ENCODE data around the gene PTPRD.

PTPRD gene

DNA sequence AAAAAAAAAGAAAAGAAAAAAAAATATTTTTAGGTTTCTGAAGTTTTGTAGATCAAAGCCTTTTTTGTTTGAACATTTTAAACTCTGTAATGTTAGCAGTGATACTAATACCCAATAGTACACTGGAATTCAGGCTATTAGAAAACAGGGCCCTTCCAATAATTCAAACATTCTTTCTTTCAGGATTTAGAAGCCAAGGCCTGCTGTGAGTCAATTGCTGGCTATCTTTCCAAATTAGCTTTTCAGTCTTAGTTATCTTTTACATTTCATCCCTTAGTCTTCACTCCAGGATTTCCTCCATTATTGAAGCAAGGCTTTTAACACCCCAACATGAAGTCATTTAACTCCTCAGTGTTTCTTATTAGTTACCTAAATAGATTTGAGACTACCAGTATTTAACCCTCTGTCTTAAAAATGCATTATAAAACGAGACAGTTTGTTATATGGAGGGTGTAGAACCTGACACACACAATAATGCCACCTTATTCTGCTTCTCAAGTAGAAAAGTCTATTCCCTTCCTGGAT, 1861.3 kb downstream of the PTPRD start:
- in situ Hi-C loops (cut with MboI; ENCODE audit: low sequenced_read_pairs) = no loop called here

DNA sequence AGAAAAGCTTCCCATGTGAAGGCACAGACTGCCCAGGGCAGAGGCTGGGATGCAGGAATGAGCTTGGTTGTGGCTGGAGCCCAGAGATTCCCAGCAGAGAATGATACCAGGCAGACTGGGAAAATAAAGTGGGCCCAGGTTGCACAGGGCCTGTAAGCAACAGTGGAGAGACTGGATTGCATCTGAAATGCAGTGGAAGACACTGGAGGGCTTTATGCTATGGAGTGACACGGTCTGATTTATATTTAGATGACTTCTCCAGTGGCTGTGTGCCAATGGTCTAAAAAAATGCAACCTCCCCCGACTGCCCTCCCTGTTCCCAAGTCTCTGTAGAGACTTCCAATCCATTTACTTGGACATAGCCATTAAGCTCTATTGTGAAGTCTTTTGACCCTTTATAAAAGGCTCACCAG, 1862.2 kb downstream of the PTPRD start:
- in situ Hi-C loops (cut with MboI; ENCODE audit: low sequenced_read_pairs) = no loop called here

DNA sequence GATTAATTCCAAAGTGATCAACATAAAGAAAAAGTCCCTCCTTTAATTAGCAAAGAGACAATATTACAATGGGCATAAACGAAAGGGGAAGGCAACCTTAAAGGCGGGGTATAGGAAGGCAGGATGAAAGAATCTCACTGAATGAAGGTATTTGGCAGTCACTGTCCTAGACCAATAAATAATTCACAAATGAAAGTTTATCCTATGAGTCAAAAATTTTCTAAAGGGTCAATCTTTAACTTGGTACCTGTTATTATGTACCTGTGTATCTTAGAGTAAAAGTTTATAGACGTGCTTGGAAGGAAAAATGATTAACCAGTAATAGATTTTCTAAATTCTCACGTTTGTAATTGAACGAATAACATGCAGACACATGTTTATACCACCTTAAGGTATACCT, 1867.5 kb downstream of the PTPRD start:
- in situ Hi-C loops (cut with MboI; ENCODE audit: low sequenced_read_pairs) = no loop called here

DNA sequence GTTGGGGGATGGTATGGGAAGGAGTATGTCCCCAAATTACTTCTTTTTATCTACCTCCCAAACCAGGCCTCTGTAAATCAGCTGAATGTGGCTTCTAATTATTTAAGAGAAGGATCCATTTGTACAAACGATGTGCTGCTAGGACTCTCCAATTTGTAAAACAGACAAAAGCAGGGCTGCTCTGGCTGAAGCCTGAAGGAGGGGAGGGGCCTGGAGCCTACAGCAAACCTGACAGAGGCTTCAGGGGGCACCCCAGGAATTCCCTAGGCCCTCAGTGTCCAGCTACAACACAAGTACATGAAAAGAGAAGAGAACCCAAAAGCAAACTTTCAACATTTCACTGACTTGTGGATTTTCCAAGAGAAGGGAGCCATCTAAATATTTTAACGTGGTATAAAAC, 1873.9 kb downstream of the PTPRD start:
- in situ Hi-C loops (cut with MboI; ENCODE audit: low sequenced_read_pairs) = no loop called here

DNA sequence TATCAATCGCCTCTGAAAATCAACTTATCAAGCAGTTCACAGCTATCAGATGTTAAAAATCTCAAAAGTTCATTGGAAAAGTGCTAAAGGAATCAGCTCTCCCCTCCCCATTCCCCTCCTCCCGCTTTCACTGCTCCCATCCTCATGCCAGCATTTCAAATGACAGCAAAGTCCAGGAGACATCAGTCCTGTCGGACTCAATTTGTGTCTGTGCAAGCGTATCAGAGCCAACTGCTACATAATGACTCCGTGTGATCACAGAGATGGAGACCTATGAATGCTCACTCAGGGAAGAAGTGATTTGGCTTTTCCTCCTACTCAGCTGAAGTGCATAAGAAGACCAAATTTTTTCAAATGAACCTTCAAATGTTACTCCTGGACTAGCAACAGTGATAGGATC, 1876.0 kb downstream of the PTPRD start:
- in situ Hi-C loops (cut with MboI; ENCODE audit: low sequenced_read_pairs) = no loop called here

DNA sequence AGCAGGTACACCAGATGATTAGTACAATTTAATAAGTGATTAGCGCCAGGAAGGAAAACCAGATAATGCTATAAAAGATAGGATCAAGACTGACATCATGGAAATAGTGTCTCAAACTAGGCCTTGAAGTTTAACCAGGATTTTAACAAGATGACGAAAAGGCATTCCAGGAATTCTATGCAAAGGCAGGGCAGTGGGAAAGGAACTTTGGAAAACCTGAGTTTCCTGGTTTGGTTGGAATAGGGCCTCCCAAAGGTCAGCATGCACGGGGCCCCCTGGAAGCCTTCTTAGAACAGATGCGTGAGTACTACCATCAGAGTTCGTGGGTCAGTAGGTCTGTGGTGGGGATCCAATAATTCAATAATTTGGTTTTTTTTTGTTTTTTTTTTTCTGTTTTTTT, 1878.0 kb downstream of the PTPRD start:
- in situ Hi-C loops (cut with MboI; ENCODE audit: low sequenced_read_pairs) = no loop called here

DNA sequence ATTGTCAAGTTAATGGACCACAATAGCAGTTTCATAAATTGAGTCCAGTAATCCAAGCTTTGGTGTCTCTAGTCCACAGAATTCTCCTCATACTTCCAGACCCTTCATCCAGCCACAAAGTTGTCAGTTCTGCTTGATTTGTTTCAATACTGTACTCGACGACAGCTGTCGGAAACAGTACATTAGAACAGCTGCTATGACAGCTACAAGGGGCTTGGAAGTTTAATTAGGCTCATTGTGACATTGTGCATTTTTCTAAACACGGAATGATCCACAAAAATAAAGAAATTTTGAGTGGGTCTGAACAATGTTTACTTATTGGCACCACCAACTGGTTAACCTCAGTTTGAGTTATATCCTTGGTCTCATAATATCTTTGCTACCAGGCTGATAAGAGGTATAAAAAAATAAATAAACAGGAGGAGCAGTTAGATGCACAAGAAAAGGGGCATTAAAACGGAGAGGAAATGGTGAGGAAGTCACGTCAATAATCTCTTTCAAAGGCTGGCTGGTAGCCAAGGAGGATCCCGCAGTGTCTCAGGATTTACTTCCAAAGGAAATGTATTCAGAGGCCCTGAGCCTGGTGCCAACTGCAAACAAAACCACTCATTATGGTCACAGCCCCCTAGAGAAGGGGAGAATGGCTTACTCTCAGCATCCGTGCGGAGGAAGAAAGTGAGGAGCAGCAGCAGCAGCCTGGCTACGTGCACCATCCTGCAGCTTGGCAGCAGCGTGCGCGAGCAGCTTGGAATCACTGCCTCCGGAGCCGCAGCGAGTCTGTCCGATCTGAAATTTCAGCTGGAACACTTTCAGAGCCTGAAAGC, 1879.5 kb downstream of the PTPRD start:
- in situ Hi-C loops (cut with MboI; ENCODE audit: low sequenced_read_pairs) = no loop called here

DNA sequence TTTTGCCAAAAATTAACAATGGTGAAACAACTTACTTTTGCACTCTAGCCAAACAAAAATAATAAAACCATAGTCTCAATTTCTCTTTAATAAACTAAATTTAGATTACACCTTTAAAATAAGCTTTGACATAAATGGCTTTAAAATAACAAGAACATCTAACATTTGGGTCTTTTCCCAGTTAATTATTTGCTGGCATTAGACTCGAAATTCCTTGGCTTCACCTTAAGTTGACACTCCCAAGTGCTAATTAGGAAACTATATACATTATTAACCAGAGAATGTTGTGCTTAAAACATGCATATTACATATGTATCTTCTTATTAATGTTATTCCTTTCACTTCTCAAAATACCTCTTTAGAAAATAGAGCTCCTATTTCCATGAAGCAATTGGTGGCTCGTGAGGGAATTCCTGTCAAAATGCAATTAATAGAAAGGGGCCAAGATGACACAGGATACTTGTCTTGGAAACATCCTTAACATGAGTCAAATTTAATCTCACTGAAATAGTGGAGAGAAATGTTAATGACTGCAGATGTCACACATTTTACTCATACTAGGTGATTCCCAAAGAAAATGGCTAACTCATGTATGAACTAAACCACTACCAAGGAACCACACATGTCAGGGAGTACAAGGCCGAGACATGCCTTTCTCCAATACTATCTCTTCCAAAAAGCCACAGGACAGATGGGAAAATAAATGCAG, 1880.3 kb downstream of the PTPRD start:
- in situ Hi-C loops (cut with MboI; ENCODE audit: low sequenced_read_pairs) = no loop called here

DNA sequence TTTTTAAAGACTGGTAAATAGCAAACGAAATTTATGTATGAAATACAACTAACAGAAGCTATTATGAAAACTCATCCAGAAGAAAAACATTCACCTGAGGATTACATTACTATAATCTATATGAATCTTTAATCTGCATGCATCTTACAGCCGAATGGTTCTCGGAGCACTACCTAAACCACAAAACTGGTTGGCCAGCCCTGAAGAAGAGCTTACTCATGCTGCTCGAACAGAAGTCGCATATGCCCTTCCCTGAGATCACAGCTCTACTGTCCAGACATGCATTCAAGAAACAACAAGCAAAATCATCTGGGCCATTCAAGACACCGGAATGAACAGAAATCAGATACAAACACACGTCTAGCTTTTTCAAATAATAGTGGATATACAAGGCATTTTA, 1882.2 kb downstream of the PTPRD start:
- in situ Hi-C loops (cut with MboI; ENCODE audit: low sequenced_read_pairs) = no loop called here

DNA sequence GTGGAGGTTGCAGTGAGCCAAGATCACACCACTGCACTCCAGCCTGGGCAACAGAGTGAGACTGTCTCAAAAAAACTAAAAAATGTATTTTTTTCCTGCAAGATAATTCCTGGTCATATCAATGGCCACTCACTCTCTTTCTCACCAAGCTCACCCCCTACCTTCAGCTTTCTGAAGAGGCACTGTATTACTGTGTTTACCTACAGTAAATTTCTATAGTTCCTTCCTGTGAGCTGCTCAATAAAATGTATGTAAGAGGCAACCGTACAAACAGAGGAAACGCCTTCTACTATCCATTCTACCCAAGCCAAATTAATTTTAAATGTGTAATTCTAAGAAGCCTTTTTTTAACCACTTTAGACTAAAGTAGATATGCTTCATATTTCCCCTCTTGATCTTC, 1883.9 kb downstream of the PTPRD start:
- in situ Hi-C loops (cut with MboI; ENCODE audit: low sequenced_read_pairs) = no loop called here

DNA sequence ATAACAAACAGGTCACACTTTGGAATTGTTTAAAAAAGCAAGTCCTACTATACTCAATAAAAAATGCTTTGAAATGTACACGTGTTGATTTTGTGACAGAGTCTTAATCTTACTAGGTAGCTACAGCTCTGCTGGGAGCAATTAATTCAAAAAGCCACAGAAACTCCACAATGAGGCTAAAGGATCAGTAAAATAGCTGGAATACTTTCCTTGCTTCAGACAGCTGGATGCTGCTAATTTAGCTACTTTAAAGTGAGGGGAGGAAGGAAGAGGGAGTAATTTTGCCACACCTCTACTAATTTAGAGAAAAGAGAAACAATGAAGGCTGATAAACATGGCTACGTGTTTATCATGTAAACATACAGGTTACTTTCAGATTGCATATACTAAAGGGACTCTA, 1885.6 kb downstream of the PTPRD start:
- in situ Hi-C loops (cut with MboI; ENCODE audit: low sequenced_read_pairs) = no loop called here

DNA sequence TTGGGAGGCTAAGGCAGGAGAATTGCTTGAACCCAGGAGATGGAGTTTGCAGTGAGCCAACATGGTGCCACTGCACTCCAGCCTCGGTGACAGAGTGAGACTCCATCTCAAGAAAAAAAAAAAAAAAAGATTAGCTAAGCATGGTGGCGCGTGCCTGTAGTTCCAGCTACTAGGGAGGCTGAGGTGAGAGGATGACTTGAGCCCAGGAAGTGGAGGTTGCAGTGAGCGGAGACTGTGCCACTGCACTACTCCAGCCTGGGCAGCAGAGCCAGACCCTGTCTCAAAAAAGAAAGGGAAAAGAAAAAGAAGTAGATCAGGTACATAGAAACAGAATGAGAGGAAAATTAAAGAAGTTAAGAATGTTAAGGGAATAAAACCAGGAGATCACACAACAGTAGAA, 1886.1 kb downstream of the PTPRD start:
- in situ Hi-C loops (cut with MboI; ENCODE audit: low sequenced_read_pairs) = no loop called here

DNA sequence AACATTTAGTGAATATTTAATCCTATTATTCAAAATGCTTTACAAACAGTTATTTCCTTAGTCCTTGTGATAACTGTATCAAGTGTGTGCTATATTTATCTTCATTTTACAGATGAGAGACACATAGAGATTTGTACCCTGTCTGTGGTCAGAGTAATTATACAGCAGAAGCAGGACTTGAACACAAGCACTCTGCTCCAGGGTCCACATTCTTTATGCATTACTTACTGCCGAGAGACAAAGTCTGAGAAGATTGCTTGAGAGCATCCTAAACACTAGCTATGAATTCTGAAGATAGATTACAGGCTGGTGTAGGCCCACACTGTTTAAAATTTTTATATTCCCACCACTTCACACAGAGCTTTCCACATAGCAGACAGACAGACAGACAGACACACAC, 1887.2 kb downstream of the PTPRD start:
- in situ Hi-C loops (cut with MboI; ENCODE audit: low sequenced_read_pairs) = no loop called here

DNA sequence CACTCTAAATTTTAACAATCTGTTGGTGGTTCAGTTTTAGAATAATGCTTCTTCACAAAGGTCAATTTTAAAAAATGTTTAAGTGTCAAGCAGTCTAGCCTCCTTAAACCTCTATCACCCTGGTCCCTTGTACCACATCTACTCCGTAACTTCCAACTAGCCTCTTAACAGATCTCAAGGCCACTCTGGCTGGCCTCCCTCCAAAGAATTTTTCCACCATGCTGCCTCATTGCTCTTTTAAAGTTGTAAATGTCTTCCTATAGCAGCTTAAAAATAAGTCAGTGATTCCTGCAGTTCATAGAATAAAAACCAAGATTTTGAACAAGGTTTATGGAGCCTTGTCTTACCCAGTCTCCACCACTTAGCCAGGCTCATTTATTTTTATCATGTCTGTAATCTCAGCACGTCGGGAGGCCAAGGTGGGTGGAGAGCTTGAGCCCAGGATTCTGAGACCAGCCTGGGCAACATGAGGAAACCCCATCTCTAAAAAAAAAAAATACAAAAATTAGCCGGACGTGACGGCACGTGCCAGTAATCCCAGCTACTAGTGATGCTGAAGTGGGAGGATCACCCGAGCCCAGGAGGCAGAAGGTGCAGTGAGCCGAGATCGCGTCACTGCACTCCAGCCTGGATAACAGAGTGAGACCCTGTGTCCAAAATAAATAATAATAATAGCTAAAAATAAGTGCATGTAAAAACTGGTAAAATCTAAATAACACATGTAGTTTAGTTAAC, 1888.4 kb downstream of the PTPRD start:
- in situ Hi-C loops (cut with MboI; ENCODE audit: low sequenced_read_pairs) = no loop called here

DNA sequence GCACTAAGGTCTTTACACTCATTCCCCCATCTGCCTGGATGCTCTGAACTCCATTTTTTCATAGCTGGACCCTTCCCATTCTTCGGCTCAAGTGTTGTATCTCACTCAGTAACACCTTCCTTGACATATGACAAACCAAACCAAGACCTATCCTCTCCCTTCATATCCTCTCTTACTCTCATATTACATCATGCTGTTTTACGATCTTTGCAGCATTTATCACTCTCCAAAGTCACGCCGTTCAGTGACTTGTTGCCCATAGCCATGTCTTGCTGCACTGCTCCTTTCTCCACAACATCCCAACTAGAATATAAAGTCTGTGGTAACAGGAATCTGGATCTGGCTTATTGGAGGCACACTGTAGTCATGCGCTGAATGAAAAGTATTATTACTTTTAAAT, 1889.6 kb downstream of the PTPRD start:
- in situ Hi-C loops (cut with MboI; ENCODE audit: low sequenced_read_pairs) = no loop called here

DNA sequence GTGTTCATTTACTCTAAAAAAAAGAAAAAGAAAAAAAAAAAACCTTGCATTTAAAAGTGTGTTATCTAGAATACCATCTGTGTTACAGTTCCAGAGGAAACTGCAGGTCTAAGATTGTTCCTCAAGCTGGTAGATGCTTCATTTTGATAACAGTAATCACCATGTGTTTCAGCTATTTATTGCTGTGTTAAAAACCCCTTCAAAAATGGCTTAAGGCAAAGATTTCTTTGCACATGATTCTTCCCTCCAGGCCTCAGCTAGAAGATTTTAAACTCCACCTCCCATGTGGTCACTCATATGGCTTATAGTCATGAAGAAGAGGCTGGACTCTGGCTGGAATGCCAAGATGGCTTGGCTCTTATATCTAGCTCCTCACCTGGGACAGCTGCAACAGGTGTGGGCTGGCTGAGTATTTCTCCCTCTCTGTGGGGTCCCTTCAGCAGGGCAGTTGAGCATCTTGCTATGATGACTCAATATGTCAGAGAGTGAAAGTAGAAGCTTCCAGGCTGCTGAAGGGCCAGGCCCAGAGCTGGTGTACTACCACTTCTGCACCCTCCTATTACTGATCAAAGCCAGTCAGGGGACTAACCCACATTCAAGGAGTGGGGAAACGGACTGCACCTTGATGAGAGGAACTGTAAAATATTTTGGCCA, 1892.8 kb downstream of the PTPRD start:
- in situ Hi-C loops (cut with MboI; ENCODE audit: low sequenced_read_pairs) = no loop called here

DNA sequence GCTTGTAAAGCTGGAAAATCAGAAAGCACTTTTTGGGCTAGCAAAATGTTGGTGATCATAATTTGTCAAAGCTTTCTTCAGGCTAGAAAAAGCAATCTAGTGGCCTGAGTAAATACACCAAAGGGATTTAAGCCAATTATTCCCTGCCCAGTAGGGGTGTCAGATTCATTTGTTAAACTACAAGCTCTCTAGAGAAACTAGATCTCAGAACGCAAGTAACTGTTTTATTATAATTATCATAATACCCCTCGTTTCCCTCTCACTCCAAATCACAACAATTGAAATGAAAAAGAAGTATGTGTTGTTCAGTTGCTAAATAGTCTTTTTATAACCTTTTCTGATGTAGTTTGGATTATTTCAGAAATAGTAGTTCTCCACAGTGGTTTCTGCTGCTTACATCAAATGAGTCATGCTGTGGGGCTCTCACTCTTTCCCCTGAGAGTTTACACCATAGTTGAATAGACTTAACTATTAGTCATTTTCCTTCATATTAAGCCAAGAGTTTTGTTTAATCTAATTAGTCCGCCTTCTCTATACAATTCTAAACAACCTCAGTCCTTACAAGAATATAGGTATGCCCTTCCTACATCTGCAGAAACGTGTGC, 1894.6 kb downstream of the PTPRD start:
- in situ Hi-C loops (cut with MboI; ENCODE audit: low sequenced_read_pairs) = no loop called here

DNA sequence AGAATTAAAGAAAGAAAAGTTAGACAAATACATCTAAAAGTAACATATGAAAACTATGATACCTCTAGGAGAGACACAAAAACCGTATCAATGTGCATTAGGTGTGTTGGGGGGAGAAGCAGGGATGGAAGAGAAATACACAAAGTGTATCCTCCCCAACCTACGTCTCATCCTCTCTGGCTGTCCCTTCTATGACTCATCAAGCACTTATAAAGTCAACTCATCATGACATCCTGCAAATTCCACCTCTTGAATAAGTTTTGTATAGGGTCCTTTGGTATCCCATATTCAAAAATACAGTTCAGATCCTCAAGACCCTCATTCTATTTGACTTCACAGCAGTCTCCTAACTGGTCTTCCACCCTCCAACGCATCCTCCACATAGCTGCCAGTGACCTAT, 1895.7 kb downstream of the PTPRD start:
- in situ Hi-C loops (cut with MboI; ENCODE audit: low sequenced_read_pairs) = no loop called here

DNA sequence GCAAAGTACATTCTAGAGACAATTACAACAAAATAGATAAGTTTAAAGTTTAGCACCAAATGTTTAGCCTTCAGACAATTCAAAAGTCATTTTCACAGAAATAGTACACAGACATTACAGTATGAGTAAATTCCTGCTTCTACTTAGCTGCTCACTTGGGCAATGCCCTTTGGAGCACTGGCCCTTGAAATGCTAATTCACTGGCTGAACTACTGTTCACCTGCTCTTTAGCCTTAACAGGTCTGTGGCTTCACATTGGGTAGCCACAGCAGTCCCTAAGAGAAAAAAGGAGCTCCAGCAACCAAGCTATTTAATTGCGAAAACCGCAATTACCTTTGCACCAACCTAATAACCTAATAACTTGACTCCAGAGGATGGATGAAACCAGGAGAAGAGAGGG, 1897.0 kb downstream of the PTPRD start:
- in situ Hi-C loops (cut with MboI; ENCODE audit: low sequenced_read_pairs) = no loop called here

DNA sequence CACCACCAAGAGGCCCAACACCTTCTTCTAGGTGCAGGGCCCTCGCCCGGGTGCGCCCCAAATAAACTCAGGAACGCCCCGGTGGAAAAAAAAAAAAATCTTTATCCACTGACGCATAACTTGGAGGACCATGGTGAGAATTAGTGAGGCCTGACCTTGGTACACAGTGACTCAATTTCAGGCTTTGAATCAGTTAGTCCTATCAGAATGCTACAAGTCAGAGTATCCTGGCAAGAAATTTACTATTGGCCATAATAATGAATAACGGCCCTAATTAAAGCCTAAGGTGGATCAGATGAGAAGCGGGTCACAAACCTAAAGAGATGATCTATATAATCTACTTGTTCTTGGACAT, 1899.0 kb downstream of the PTPRD start:
- in situ Hi-C loops (cut with MboI; ENCODE audit: low sequenced_read_pairs) = no loop called here

Data from HL-60/S4 treated with phorbol 12-myristate 13-acetate at 8.2 ng/mL for 4 days and 3 days (cell line).